HG02938 (cell line): ENCODE results near the gene SFMBT1.

Source experiments
- ATAC-seq: cut with Tn5 transposase; IDR thresholded peaks from one replicate; pipeline ENCODE4 v1.9.1; 2021; ENCODE audit warnings: mild to moderate bottlenecking, moderate library complexity; ENCODE audit not compliant: unreplicated experiment

Gene SFMBT1

GRCh38 chr3:53005338-53005737 is 40.5 kb downstream of the SFMBT1 start:
- no peak for ATAC-seq

- ATAC-seq, result no peak
Observed at GRCh38 chr3:53003320-53003719, 42.6 kb downstream of the SFMBT1 start.

- ATAC-seq, result no peak
Observed at GRCh38 chr3:52998771-52999513, 46.9 kb downstream of the SFMBT1 start.

DNA sequence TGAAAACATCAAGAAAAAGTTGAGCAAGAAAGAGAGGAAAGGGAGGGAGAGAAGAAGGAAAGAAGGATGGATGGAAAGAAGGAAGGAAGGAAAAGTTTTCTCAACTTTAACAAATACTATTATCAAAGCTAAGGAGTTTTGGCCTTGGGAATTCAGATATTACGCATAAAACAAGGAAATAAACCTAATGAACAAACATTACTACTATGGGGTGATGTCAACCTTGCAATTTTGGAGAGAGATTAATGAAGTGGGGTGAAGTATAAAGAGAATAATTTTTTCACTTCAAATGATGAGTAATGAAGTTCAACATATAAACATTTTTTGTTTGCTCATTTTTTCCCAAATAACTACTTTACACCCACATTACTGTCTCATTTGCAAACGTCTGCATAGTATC is 55.2 kb downstream of the SFMBT1 start:
- no peak for ATAC-seq

GRCh38 chr3:52986938-52987337 is 58.9 kb downstream of the SFMBT1 start:
- no peak for ATAC-seq

DNA sequence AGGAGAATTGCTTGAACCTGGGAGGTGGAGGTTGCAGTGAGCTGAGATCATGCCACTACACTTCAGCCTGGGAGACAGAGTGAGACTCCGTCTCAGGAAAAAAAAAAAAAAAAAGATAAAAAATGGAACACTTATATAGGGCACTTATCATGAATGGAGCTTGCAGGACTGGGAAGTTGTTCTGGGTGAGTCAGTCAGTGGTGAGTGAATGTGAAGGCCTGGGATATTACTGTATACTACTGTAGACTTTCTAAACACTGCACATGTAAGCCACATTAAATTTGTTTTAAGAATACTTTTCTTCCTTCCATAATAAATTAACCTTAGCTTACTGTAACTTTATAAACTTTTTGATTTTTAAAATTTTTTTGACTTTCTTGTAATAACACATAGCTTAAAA is 59.8 kb downstream of the SFMBT1 start:
- no peak for ATAC-seq

- ATAC-seq, result peak; percentile 17
Observed at GRCh38 chr3:52983828-52984227, 62.0 kb downstream of the SFMBT1 start.

GRCh38 chr3:52983336-52983807 is 62.5 kb downstream of the SFMBT1 start:
- ATAC-seq, result peak; percentile 78

DNA sequence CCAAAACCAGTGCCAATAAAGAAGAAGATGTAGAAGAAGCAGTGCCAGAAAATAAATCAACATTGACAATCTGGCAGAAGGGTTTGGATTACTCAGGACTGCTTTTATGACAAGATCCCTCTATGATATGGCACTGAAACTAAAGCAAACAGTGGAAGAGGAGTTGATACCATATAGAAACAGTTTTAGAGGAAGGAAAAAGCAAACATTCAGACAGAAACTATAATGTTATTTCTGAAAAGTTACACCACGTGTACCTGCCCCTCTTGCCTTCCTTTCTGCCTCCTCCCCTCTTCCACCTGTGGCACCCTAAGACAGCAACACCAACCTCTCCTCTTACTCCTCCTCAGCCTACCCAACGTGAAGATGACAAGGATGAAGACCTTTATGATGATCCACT is 63.0 kb downstream of the SFMBT1 start:
- peak; percentile 39 for ATAC-seq

DNA sequence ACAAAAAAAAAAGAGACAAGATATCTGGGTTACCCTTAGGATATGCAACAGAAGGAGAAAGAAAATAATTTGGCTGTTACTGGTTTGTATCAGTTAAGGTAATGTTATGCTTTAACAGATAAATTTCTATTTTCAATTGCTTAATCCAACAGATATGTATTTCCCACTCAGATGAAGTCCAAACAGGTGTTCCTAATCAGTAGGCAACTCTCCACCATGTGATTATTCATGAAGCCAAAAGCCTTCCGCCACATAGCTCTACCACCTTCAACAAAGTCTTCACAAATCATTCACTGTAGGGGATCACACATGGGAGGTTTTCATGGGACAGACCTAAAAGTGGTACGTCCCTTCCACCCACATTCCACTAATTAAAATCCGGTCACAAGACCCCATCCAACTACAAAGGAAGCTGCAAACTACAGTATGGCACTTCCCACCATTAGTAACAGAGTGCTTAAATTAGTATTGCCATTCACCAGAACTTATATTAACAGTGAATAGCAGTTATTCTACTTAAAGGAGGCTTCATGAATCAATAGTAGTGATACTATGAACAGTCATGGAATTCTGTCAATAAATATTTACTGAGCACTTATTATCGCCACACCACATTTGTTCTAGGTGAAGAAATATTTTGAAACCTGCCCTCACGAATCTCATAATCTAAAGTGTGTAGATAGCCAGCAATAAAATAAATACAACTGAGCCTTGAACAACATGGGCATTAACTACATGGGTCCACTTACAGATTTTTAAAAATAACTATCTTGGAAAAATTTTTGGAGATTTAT is 66.5 kb downstream of the SFMBT1 start:
- no peak for ATAC-seq

DNA sequence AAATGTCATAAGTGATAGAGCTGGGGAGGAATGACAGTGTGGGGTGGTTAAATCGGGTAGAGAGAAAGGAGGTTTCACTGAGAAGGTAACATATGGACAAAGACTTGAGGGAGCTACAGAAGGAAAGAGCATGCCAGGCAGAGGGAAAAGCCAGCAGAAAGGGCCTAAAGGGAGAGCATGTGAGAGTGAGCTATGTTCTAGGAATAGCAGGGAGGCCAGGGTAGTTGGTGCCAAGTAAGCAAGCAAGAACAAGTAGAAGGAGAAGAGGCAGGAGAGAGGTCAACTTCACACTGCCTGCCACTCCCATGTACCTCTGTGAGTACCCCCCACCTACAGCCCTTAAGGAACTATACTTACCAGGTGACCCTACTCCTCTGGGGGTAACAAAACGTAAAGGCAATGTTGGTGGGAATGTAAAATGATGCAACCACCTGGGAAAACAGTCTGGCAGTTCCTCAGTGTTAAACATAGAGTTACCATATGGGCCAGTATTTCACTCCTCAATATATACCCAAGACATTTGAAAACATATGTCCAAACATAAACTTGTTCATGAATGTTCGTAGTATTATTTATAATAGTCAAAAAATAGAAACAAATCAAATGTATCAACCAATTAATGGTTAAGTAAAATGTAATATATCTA is 67.6 kb downstream of the SFMBT1 start:
- ATAC-seq, result no peak

- ATAC-seq, result no peak
Observed at GRCh38 chr3:52973806-52974205, 72.1 kb downstream of the SFMBT1 start.

DNA sequence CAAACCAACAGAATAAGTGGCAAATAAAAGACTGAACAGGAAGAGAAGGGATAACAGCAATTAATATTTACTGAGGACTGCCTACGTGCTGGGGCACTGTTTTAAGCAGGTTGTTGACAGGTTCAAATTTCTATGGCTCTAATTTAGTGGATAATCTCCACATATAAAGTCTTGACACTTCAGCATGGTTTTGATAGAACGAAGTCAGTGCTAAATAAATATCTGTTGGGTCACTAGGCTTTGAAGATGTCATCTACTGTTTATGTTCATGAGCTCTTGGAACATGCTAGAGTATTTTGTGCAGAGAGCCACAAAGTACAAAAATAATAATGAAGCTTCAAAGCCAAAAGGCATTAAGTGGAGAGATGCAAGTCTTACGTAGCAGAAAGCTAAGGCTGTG is 74.0 kb downstream of the SFMBT1 start:
- ATAC-seq, result no peak

- ATAC-seq, result no peak
Observed at GRCh38 chr3:52967398-52967797, 78.5 kb downstream of the SFMBT1 start.

DNA sequence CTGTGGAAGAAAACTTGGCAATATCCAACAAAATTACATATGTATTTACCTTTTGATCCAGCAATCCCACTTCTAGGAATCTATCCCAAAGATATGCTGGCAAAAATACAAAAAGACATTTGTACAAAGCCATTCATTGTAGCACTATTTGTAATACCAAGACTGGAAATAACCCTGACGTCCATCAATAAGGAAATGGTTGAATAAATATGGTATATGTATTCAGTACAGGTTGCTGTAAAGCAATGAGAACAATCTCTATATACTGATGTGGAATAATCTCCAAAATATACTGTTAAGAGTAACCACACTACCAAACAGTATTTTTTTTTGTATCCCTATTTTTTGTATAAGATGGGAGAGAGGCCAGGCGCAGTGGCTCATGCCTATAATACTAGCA is 83.7 kb downstream of the SFMBT1 start:
- no peak for ATAC-seq

- ATAC-seq, result no peak
Observed at GRCh38 chr3:52959773-52960172, 86.1 kb downstream of the SFMBT1 start.

DNA sequence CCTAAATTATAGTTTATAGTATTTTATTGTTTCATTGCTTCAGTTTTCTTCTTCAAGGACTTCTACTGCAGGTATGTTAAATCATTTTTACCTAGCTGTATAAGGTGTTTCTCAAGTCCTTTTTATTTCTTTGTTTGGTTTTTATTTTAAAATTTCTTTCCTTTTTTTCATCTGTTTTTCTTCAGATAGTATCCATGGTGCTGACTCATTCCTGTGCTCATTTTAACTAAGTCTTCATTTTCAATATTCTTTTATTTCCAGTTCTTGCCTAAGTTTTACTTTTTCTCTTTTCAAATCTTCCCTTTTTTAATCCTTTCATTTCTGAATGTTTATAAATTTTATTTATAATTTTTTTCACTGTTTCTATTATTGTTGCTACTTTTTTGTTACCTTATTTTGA is 106.3 kb downstream of the SFMBT1 start:
- ATAC-seq, result no peak

DNA sequence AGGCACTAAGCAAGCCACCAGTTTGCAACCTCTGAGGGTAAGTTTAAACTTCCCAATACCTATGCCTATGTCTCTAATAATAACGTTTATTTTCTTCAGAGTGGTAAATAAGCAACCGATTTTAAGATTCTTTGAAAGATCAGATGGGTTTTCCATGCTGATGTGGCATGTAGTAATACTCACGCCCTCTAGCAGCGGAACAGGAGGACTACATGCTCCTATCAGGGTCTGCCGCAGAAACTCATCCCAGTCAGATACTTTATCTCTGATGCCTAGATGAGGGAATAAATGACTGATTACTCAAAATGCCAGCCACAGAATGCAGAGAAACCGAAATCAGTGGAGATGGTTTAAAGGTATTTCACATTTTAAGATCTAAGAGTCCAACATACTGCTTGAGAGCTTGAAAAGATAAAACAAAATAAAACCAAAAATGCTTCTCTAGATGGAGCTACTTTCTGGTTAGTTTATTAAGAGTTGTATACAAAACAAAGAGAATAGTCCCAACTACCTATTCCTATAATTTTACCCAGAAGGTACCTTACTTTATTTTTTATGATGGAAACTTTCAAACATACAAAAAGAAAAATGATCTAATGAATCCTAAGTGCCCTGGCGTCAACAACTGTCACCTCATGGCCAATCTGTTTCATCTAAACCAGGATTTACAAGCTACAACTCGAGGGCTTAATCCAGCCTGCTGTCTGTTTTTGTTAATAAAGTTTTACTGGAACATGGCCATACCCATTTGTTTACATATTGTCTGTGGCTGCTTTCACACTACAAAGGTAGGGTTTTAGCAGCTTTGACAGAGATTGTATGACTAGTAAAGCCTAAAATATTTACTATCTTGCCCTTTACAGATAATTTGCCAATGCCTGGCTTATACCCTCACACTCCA is 111.0 kb downstream of the SFMBT1 start:
- no peak for ATAC-seq

DNA sequence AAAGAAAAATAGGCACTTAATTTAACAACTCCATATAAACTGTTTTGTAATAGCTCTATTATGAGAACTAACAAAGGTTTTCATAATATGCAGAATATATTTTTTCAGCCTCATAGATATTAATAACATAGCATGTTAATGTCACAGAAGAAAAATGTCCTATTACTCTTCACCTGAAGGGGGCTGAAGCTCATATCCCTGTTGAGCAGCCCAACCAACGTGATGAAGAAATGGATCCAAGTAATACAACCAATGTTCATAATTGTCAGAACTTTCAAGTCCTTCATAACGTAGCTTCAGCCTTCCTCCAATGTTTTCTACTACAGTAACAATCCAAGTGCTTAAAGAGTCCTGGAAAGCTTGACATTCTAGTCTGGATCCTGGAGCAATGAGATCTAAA is 114.0 kb downstream of the SFMBT1 start:
- ATAC-seq, result no peak

DNA sequence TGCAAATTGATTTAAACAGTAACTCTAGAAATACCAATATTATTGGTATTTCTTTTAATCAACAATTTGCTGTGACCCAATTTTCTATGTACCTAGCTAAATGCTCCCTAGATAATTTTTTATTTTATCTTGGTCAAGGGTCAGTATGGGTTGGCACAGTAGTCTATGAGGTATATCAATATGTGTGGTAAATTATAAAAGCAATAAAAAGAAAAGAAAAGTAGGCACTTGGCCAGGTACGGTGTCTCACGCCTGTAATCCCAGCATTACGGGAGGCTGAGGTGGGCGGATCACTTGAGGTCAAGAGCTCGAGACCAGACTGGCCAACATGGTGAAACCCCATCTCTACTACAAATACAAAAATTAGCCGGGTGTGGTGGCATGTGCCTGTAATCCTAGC is 114.5 kb downstream of the SFMBT1 start:
- ATAC-seq, result no peak

GRCh38 chr3:52930748-52931147 is 115.1 kb downstream of the SFMBT1 start:
- ATAC-seq, result no peak
